Stimulated activated CD4-positive, alpha-beta T cell treated with anti-CD3 and anti-CD28 coated beads, Interleukin-2, amount 100 ng/mL, for 4 hours (primary cell): ENCODE measurements around the gene PSMB7.

ENCODE experiments used
- DNase-seq: peaks from one replicate; pipeline ENCODE4 v3.0.0-alpha.2; 2020; ENCODE audit warnings: low read depth

PSMB7 gene

DNA sequence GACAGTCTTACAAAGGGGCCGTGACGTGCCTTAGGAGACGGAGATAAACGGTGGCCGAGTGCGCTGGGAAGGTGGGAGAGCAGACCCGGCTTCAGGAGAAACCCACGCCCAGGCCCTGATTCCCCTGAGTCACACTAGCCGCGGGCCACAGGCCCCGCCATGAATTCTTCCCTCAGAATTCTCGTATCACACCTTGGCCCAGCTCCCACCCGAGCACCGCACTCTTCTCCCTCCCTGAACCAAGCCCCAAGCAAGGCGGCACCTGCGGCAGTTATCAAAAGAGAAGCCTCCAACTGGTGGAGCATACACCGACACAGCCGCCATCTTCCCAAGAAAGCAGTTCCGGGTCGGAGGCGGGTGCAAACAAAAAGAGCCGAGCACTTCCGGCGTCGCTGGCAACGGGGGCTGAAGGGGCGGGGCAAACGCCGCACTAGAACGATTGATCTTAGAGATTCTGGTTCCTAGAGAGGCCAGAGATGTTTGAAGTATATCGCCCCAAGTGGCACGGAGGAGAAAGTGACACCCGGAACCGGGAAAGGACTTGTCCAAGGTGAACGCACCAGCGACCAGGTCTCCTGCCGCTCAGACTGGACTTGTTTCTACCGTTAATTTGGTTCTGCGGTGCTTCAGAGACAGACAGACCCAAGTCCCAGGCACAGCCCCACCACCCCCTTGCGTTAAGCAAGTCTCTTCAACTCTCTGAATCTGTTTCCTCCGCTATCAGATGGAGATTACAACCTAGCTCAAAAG, at the start of gene PSMB7:
Gene PSMB7, minus strand, starts transcription at position 341 of the 750 bp plus-strand sequence. Its CDS starts 17 bp downstream, at position 324.
- peak; percentile 95 for DNase-seq

DNA sequence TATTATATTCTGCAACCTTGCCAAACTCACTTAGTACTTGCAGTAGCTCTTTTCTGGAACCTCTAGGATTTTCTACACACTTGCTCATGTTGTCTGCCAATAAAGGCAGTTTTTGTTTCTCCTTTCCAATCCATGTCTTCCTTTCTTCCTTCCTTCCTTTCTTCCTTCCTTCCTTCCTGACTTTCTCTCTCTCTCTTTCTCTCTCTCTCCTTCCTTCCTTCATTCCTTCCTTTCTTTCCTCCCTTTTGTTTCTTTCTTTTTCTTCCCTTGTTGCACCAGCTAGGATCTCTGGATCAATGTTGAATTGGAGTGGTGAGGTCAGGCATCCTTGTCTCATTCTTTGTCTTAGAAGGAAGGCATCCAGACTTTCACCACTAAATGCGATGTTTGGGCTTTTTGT, 47.5 kb upstream of the PSMB7 start:
- DNase-seq = no peak

GRCh38 chr9:124458441-124458840, 43.2 kb upstream of the PSMB7 start:
- DNase-seq = no peak

DNA sequence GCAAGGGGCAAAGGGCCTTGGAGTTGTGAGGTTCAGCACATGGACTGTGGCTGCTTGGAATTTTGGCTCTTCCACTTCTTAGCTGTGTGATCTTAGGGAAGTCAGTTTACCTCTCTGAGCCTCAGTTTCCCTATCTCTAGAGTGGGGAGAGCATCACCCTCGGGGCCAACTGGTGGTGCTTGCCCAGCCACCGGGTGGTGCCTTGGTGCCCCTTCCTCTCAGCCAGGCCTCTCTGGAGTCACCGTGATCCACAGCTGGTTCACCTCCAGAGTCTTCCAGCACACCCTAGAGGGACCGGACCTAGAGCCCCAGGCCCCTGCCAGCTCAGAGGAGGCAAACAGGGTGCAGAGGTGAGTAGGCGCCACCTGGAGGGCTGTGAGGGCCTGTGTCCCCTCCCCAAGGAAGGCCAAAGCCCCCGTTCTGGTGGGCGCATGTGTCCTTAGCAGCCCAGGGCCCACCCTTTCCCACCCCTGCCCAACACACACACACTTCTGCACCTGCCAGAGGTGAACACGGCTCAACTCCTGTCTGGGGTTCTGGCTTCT, 42.7 kb upstream of the PSMB7 start:
- no peak for DNase-seq

GRCh38 chr9:124457079-124457886, 42.0 kb upstream of the PSMB7 start:
- DNase-seq = no peak

DNA sequence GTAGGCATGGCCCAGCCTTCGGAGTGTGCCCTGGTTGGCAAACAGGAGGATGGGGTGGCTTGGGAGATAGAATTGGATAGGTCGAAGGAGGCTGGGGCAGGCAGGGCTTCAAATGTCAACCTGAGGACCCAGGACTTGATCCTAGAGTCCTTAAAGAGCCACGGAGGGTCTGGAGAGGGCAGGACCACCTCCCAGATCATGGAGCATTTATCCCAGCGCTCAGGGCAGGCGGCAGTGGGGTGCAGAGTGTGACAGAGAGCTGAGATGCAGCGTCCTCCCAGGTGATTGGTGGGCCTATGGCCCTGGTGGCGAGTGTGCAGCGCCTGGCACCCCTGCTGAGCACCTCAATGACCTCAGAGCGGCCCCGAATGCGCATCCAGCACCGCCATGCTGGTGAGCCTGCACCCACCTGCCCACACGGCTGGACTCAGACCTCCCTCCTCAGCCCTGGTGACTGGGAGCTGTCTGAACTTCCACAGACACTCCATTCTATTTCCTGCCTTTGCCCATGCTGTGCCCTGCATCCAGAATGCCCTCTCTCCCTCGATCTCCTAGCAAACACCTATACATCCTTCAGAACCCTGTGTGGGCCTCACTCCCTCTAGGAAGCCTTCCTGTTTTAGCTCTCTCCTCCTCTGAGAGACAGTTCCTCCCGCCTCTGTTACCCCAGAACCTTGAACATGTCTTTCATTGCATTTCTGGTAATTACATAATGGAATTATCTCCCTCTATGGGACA, 41.3 kb upstream of the PSMB7 start:
- DNase-seq = no peak

DNA sequence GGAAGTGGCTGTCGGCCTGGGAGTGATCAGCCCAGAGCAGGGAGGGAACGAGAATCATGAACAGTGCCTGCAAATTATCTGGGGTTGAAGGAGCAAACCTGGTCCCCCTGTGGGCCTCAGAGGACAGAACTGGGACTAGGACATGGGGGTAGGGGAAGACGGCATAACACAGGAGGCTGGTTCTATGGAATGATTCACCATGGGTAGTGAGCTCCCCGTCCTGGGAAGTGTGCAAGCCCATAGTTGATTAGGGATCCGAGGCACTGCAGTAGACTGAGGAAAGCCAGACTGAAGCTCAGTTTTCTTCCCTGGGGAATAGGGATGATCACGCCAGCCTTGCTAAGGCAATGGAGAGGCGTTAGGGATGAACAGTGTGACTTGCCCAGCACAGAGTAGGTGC, 40.6 kb upstream of the PSMB7 start:
- no peak for DNase-seq

DNA sequence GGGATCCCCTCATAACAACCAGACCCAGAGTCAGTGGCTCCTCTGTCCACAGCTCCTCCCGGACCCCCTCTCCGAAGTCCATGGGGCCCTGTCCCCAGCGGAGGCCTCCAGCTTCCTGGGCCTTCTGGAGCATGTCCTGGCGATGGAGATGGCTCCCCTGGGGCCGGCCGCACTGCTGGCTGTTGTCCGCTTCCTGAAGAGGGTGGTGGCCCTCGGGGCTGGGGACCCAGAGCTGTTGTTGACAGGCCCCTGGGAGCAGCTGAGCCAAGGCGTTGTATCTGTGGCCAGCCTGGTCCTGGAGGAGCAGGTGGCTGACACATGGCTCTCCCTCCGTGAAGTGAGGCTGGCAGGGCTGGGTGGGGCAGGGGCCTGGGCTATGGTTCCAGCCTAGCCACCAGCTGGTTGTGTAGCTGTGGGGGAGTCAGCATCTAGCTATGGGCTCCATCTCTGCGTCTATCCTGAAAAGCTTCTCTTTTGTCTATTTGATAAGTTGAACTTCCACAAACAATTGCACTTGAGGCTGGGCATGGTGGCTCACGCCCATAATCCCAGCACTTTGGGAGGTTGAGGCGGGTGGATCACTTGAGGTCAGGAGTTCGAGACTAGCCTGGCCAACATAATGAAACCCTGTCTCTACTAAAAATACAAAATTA, 39.7 kb upstream of the PSMB7 start:
- no peak for DNase-seq

DNA sequence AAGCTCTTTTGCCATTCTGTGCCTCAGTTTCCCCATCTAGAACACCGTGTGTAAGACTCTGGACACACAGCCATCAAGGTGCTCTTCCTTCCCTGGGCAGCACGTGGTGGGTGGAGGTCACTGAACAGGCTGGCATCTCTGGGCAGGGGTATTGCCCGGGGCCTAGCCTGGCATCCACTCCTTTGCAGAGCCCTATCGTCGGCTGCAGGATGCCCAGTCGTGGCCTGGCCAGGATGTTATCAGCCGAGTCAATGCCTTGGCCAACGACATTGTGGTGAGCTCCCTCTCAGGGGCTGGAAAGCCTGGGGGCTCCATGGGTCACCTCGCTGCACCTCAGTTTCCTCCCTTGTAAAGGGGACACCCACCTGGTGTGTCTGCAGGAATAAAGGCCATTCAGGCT, 39.1 kb upstream of the PSMB7 start:
- no peak for DNase-seq

DNA sequence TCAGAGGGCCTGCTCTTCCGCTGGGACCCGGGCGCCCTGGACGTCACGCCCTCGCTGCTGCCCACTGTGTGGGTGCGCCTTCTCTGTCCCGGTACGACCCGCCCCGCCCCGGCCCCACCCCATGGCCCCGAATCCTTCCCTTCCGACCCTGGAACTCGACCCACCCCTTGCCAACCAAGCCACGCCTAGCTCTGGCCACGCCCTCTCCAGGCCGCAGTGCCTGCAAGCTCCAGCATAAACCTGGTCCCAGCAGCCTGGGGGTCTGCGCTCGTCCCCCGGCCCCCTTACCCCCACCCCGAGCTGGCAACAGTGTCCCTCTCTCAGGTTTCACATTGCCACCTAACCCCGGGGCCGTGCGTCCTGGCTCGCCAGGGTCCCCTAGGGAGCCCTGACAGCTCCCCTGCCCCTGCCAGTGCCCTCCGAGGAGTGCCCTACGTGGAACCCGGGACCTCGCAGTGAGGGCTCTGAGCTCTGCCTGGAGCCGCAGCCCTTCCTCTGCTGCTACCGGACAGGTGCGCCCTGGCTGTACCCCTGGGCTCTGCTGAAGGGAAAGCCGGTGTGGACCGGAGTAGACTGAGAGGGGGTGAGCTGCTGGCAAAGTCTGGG, 38.4 kb upstream of the PSMB7 start:
- no peak for DNase-seq

- no peak for DNase-seq
Observed at GRCh38 chr9:124452841-124453585, 37.8 kb upstream of the PSMB7 start.

DNA sequence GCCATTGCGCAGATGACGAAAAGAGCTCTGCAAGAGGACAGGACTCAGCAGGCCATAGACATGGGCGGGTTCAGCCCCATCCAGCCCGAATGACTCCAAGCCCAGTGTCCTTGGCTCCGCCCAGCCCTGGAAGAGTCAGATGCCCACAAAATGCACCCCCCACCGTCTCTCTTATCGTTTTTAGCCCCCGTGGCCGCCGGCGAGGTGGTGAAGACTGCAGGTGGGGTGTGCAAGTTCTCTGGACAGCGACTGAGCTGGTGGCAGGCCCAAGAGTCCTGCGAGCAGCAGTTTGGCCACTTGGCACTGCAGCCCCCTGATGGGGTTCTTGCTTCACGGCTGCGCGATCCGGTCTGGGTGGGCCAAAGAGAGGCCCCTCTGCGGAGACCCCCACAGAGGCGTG, 37.1 kb upstream of the PSMB7 start:
- DNase-seq = no peak

- DNase-seq = no peak
Observed at GRCh38 chr9:124450931-124451661, 35.9 kb upstream of the PSMB7 start.

DNA sequence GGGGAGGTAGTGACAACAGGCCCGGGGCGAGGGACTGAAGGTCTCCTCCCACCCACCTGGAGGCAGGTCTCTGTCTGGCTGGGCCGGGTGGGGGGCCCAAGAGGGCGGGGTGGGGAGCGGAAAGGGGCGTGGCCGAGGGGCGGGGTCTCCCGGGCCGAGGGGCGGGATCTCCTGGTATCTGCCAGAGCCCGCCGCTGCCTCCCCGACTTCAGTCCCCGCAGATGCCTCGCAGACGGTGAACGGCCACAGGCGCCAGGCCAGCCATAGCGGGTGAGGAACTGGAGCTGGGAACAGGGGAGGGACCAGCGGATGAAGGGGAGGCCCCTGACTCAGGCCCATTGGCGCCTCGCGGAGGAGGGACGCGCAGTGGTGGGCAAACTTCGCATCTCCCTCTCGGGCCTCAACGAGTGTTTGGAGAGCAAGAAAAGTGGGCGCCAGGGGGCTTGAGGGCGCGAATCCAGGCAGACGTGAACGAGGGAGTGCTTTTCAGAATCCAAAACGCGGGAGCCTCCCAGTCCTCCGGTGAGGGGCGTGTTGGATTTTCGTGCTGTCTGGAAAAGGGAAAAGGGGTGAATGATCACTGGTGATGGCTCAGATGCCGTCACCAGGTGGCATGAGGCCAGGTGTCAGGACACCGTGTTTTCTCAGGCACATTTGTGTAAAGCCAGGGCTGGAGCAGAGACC, 35.1 kb upstream of the PSMB7 start, which contains the start of gene ADGRD2:
Gene ADGRD2, plus strand, starts transcription at position 211 of the 684 bp plus-strand sequence. CDS start 1,216 bp downstream, outside the sequence.
- no peak for DNase-seq

DNA sequence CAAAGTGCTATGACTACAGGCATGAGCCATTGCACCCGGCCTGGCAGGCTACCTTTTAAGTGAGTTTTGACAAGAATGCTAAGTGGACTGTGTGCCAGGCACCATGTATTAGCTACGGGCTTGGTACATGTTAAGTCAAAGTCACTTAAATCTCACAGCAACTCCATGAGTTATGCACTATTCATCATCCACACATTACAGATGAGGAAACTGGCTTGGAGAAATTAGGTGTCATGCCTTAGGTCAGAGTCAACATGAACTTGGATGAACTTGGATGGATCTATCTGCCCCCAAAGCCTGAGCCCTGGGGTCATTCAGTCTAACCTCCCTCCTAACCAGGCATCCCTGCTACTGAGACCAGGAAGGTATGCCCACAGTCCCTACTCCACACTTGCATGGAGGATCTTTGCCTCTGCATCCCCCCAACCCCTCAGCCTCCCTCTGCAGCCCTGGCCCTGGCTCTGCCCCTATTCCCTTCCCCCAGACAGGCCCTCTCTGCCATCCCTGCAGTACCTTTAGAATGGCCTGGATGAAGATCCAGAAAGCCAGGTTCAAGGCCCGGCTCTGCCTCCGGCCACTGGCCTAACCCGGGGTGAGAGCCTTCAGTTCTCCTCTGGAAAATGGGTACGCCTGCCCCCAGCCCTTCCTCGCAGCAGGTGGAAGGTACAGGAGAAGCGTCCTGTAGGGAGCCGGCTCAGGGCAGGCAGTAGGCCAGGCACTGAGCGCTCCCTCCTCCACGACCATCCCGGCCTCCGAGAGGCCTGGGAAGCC, 34.3 kb upstream of the PSMB7 start:
- no peak for DNase-seq

DNA sequence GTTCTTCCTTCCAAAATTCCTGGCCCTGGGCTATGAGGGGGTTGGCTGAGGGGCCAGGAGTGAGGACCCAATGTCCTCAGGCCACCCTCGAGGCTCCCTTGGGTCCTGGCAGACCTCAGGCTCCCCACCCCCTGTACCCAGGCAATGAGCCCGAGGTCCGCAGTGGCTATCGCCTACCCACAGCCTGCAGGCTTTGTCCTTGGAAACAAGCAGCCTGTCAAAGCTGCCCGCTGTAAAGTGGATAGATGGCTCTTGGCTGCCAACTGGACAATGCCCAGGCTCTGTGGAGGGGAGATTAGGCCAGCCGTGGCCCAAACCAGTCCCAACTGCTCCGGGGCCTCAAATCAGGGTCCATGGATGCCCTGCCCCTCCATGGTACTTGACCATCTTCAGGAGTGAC, 32.8 kb upstream of the PSMB7 start:
- no peak for DNase-seq

- DNase-seq = no peak
Observed at GRCh38 chr9:124447297-124447661, 32.0 kb upstream of the PSMB7 start.

DNA sequence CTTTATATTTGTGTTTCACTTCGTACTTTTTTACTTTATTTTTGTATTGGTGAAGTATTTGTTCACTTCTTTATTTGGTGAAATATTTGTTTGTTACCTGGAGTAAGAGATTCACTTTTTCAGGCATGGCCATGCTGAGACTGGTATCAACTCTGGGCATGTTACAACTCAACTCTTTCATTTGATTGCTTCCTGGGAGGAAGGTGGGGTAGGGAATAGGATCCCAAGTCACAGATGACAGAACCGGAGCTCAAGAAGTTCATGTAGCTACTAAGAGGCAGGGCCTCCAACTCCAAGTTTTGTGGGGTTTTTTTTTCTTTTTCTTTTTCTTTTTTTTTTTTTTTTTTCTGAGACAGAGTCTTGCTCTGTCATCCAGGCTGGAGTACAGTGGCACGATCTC, 28.9 kb upstream of the PSMB7 start:
- DNase-seq = no peak

DNA sequence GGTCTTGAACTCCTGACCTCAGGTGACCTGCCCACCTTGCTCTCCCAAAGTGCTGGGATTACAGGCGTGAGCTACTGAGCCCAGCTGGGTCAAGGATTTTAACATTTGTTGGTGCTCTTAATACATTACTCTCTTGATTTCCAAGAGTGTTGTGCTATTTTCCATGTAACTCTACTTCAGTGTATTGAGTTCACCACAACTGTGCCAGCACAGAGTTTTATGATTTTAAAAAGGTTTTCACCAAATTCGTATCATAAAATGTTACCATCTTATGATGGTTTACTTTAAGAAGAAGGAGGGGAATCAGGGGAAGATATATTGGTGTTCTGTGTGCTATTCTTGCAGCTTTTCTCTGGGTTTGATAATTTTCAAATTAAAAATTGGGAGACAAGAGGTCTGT, 28.4 kb upstream of the PSMB7 start:
- no peak for DNase-seq
